Esophagus mucosa (tissue), 1 donor: Measurements from ENCODE around the gene CDC42EP3. TPM values are rescaled to one million over a fixed set of nuclear protein-coding genes. Genes with fewer than 3 reads are reported as not detected.

Experiments used
- ATAC-seq: fragments of 200-7000 bp; cut with Tn5 transposase; one replicate; pipeline ENCODE4 v1.9.1; 2020
- total RNA-seq: library from RNA; stranded (reverse); gene quantifications from one replicate; pipeline ENCODE4 v1.2.4, GENCODE V29; 2023
- donor health status: DM: yes; HTN: yes; CAD: no.

The CDC42EP3 gene
- total RNA-seq, 1 donor from 2014 or later = 5.9 TPM

GRCh38 chr2:37635504-37636380 is 35.7 kb downstream of the CDC42EP3 start:
- peak; percentile 92 for ATAC-seq

- ATAC-seq = peak; percentile 3
These were observed 36.4 kb downstream of the CDC42EP3 start for GRCh38 chr2:37634914-37635503.

- ATAC-seq = no peak
These were observed 37.6 kb downstream of the CDC42EP3 start for GRCh38 chr2:37633845-37634244.

- no peak for ATAC-seq
These were observed 38.2 kb downstream of the CDC42EP3 start for GRCh38 chr2:37633234-37633633.

- ATAC-seq = no peak
These were observed 39.1 kb downstream of the CDC42EP3 start for GRCh38 chr2:37632310-37632709.

- no peak for ATAC-seq
These were observed 39.7 kb downstream of the CDC42EP3 start for GRCh38 chr2:37631698-37632097.

- ATAC-seq = no peak
These were observed 40.1 kb downstream of the CDC42EP3 start for GRCh38 chr2:37631292-37631691.

GRCh38 chr2:37630776-37631175 is 40.7 kb downstream of the CDC42EP3 start:
- ATAC-seq = no peak

GRCh38 chr2:37630301-37630700 is 41.1 kb downstream of the CDC42EP3 start:
- ATAC-seq = no peak

- peak; percentile 67 for ATAC-seq
These were observed 41.9 kb downstream of the CDC42EP3 start for GRCh38 chr2:37629529-37629928.

- no peak for ATAC-seq
These were observed 43.7 kb downstream of the CDC42EP3 start for GRCh38 chr2:37627710-37628109.

GRCh38 chr2:37625796-37626571 is 45.5 kb downstream of the CDC42EP3 start:
- ATAC-seq = peak; percentile 25

- ATAC-seq = peak; percentile 24
These were observed 46.3 kb downstream of the CDC42EP3 start for GRCh38 chr2:37625156-37625555.

- peak; percentile 64 for ATAC-seq
These were observed 47.2 kb downstream of the CDC42EP3 start for GRCh38 chr2:37623971-37624900.

GRCh38 chr2:37623406-37623805 is 48.0 kb downstream of the CDC42EP3 start:
- ATAC-seq = no peak

GRCh38 chr2:37622450-37623100 is 48.9 kb downstream of the CDC42EP3 start:
- no peak for ATAC-seq

GRCh38 chr2:37621199-37621598 is 50.2 kb downstream of the CDC42EP3 start:
- ATAC-seq = no peak

GRCh38 chr2:37619959-37620300 is 51.5 kb downstream of the CDC42EP3 start:
- ATAC-seq = no peak

- ATAC-seq = no peak
These were observed 52.0 kb downstream of the CDC42EP3 start for GRCh38 chr2:37619230-37619958.

- no peak for ATAC-seq
These were observed 53.1 kb downstream of the CDC42EP3 start for GRCh38 chr2:37618326-37618725.
